Measurements from ENCODE around the gene TENT4A.

Gene TENT4A

GRCh38 chr5:6682239-6682638 lies 31.0 kb upstream of the TENT4A start:
- in situ Hi-C loops (cut with MboI; ENCODE audit: low sequenced_read_pairs, unreplicated experiment) = no loop called here
- TF ChIP-seq CTCF (IDR thresholded peaks at IDR 0.05; ENCODE audit: borderline replicate concordance, control extremely low read depth, extremely low read depth, insufficient read depth, missing control alignments) = no peak
- no peak for DNase-seq (ENCODE audit: low spot score)

GRCh38 chr5:6683241-6683640 lies 30.0 kb upstream of the TENT4A start:
- in situ Hi-C loops (cut with MboI; ENCODE audit: low sequenced_read_pairs, unreplicated experiment) = no loop called here
- no peak for TF ChIP-seq CTCF (IDR thresholded peaks at IDR 0.05; ENCODE audit: borderline replicate concordance, control extremely low read depth, extremely low read depth, insufficient read depth, missing control alignments)
- DNase-seq (ENCODE audit: low spot score) = no peak

- TF ChIP-seq CTCF (IDR thresholded peaks at IDR 0.05; ENCODE audit: borderline replicate concordance, control extremely low read depth, extremely low read depth, insufficient read depth, missing control alignments) = no peak
- no peak for DNase-seq (ENCODE audit: low spot score)
- in situ Hi-C loops (cut with MboI; ENCODE audit: low sequenced_read_pairs, unreplicated experiment) = no loop called here
These were observed 29.2 kb upstream of the TENT4A start for GRCh38 chr5:6684075-6684474.

- no peak for TF ChIP-seq CTCF (IDR thresholded peaks at IDR 0.05; ENCODE audit: borderline replicate concordance, control extremely low read depth, extremely low read depth, insufficient read depth, missing control alignments)
- in situ Hi-C loops (cut with MboI; ENCODE audit: low sequenced_read_pairs, unreplicated experiment) = no loop called here
- DNase-seq (ENCODE audit: low spot score) = no peak
These were observed 26.7 kb upstream of the TENT4A start for GRCh38 chr5:6686501-6686900.

GRCh38 chr5:6686915-6687409 lies 26.3 kb upstream of the TENT4A start:
- DNase-seq (ENCODE audit: low spot score) = no peak
- TF ChIP-seq CTCF (IDR thresholded peaks at IDR 0.05; ENCODE audit: borderline replicate concordance, control extremely low read depth, extremely low read depth, insufficient read depth, missing control alignments) = no peak
- in situ Hi-C loops (cut with MboI; ENCODE audit: low sequenced_read_pairs, unreplicated experiment) = no loop called here

GRCh38 chr5:6687505-6687904 lies 25.7 kb upstream of the TENT4A start:
- no peak for DNase-seq (ENCODE audit: low spot score)
- in situ Hi-C loops (cut with MboI; ENCODE audit: low sequenced_read_pairs, unreplicated experiment) = no loop called here
- no peak for TF ChIP-seq CTCF (IDR thresholded peaks at IDR 0.05; ENCODE audit: borderline replicate concordance, control extremely low read depth, extremely low read depth, insufficient read depth, missing control alignments)

- in situ Hi-C loops (cut with MboI; ENCODE audit: low sequenced_read_pairs, unreplicated experiment) = no loop called here
- TF ChIP-seq CTCF (IDR thresholded peaks at IDR 0.05; ENCODE audit: borderline replicate concordance, control extremely low read depth, extremely low read depth, insufficient read depth, missing control alignments) = no peak
- DNase-seq (ENCODE audit: low spot score) = no peak
These were observed 20.3 kb upstream of the TENT4A start for GRCh38 chr5:6692906-6693305.

Data from GM13976 (cell line).